Measurements from ENCODE around the gene PIK3CA.
"Not testable (repeated sequence)": the region's sequence is repeated elsewhere in the genome, so short reads cannot be mapped to it uniquely, and the experiment has no call there.

PIK3CA gene

DNA sequence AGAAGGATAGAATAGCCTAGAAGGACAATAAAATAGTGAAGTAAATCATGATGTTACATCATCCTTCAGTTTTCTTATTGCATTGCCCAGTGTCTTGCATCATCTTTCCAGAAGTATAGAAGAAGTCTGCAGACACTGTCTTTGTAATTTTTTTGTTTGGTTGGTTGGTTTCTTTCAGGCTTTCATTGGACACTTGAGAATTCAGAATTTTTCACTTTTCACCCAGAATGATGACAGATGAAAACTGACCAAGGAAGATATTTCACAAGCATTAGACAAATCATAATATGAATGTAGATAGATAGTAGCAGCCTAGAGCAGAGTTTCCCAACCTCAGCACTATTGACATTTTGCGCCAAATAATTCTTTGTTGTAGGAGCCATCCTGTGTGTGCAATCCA lies 67.4 kb downstream of the PIK3CA start:
- not testable (repeated sequence) for DNase-seq

DNA sequence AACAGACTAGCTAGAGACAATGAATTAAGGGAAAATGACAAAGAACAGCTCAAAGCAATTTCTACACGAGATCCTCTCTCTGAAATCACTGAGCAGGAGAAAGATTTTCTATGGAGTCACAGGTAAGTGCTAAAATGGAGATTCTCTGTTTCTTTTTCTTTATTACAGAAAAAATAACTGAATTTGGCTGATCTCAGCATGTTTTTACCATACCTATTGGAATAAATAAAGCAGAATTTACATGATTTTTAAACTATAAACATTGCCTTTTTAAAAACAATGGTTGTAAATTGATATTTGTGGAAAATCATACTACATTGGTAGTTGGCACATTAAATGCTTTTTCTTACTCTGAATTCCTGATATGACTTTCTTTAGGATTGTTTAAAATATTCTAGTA lies 70.1 kb downstream of the PIK3CA start:
- DNase-seq = not testable (repeated sequence)

DNA sequence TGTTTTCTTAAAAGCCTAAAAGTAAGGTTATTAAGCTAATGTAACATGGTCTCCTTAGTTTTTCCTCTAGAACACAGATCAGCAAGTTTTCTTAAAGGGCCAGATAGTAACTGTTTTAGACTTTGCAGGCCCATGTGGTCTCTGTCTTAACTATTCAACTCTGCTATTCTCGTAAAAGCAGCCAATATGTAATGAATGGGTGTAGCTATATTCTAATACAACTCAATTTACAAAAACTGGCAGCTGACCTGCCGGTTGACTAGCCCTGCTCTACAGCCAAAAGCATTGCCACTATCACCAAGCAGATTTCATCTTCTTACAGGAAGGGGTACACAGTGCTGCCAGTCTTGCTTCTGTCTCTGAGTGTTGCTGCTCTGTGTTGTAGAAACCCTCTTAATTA lies 75.4 kb downstream of the PIK3CA start:
- no peak for DNase-seq

DNA sequence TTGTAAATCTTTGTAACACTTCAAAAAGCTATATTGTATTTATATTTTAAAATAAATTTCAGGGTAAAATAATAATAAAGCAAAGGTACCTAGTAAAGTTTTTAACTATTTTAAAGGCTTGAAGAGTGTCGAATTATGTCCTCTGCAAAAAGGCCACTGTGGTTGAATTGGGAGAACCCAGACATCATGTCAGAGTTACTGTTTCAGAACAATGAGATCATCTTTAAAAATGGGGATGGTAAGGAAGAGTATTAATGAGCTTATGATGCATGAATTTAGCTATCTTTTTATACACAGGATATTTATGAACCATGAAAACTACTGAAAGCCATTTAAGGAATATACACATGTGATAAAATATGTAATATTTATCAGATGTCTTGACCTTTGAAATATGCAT lies 76.4 kb downstream of the PIK3CA start:
- DNase-seq = no peak

DNA sequence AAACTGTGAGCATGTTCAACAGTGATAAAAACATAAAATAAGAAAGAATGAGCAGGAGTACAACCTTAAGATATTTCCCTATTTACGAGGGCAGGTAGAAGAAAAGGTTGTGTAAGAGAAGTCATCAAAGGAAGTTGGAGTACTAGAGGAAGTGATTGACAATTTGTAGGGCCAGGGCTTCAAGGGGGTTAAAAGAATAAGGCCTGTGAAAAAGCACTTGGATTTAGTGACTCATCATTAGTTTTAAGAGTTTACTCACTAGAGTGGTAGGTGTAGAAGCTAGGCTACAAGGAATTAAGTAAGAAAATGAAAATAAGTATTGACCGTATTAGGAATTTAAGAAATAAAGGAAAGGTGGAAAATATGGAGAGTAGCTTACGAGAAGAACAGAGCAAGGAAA lies 79.2 kb downstream of the PIK3CA start:
- no peak for DNase-seq

DNA sequence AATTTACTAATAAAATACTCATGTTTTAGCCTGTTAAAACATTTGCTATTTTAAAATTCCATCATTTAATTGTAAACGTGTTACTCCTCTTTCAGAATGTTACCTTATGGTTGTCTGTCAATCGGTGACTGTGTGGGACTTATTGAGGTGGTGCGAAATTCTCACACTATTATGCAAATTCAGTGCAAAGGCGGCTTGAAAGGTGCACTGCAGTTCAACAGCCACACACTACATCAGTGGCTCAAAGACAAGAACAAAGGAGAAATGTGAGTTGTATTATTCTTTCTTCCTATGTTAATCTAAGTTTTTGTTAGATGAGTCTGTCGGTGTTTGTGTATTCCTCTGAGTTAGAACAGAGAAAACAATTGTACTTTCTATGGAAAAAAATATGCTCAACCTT lies 81.0 kb downstream of the PIK3CA start:
- DNase-seq = no peak

DNA sequence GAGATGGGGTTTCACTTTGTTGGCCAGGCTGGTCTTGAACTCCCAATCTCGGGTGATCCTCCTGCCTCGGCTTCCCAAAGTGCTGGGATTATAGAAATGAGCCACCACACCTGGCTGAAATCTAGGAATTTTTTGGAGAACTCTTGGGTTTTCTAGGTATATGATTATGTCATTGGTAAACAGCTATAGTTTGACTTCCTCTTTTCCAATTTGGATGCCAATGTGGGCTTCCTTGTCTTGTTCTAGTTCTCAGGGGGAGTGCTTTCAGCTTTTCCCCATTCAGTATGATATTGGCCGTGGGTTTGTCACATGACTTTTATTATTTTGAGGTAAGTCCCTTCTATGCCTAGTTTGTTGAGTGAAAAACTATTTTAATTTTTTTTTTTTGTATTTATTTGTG lies 84.9 kb downstream of the PIK3CA start:
- no peak for DNase-seq

DNA sequence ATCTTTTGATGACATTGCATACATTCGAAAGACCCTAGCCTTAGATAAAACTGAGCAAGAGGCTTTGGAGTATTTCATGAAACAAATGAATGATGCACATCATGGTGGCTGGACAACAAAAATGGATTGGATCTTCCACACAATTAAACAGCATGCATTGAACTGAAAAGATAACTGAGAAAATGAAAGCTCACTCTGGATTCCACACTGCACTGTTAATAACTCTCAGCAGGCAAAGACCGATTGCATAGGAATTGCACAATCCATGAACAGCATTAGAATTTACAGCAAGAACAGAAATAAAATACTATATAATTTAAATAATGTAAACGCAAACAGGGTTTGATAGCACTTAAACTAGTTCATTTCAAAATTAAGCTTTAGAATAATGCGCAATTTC lies 86.0 kb downstream of the PIK3CA start:
- no peak for DNase-seq

DNA sequence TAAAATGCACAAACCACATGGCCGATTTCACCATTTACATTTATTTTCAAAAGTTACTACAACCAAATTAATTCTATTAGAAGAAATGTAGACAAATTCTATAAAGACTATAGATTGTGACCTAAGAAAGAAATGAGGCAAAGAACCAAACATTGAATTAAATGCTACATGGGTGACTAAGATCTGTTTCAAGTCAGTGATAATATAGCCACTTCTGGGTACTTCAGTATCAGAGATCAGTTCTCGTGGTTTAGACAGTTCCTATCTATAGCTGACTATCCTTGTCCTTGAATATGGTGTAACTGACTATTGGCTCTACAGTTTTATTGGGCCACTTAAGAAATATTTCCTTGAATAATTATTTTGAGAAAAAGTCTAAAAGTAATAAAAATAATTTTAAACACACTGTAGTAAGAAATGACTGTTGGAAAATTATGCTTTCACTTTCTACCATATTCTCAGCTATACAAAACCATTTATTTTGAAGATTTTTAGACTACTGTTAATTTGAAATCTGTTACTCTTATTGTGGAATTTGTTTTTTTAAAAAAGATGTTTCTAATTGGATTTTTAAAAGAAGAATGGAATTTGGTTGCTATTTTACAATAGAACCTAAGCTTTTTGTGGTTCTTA lies 88.6 kb downstream of the PIK3CA start:
- DNase-seq = peak; percentile 47

DNA sequence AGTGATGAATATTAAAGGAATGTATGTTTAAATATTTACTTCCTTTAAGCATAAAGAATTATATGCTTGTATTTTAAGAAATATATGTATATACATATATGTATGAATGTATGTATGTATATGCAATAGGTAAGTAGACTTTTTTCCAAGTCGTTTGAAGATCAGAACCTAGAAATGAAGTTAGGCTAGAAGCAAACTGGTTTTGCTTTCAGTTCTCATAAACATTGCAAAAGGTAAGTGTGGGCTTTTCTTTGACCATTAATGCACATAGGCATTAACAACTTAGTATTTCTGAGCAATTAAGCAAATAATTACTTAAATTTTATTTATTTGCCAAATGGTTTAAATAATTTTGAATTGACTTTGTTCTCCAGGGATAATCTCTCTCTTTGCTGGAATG lies 92.1 kb downstream of the PIK3CA start:
- not testable (repeated sequence) for DNase-seq

DNA sequence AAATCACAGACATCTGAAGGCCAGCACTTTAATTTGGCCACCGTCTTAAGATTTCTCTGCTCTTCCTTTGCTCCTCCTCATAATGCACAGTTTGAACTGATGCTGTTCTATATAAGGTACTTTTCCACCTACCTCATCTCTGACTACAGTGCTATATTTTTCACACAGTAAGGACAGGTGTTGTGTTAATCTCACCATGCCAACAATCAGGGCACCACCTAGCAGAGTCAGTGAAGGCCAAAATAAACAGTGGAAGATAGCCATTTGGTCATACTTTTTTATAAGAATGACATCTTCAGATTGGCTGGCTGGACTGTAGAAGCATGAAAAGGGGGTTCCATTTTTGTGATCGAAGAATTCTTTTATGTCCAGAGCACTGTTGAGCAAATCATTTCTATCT lies 94.7 kb downstream of the PIK3CA start:
- DNase-seq = not testable (repeated sequence)

DNA sequence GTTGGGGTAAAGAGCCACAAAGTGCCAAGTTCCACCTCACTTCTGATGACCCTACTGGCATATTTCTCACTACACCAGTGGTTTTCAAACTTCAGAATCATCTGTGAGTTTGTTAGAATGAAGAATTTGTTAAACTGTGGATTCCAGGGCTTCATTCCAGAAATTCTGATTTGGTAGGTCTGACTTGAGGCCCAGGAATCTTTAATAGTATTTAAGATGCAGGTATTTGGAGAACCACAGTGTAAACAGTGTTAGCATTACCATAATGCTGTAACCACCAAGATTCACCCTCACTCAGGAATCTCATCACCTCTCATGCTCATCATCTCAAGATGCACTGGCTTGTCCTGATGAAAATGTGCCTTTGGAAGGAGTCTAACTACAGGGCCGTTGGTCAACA lies 96.7 kb downstream of the PIK3CA start:
- DNase-seq = no peak

DNA sequence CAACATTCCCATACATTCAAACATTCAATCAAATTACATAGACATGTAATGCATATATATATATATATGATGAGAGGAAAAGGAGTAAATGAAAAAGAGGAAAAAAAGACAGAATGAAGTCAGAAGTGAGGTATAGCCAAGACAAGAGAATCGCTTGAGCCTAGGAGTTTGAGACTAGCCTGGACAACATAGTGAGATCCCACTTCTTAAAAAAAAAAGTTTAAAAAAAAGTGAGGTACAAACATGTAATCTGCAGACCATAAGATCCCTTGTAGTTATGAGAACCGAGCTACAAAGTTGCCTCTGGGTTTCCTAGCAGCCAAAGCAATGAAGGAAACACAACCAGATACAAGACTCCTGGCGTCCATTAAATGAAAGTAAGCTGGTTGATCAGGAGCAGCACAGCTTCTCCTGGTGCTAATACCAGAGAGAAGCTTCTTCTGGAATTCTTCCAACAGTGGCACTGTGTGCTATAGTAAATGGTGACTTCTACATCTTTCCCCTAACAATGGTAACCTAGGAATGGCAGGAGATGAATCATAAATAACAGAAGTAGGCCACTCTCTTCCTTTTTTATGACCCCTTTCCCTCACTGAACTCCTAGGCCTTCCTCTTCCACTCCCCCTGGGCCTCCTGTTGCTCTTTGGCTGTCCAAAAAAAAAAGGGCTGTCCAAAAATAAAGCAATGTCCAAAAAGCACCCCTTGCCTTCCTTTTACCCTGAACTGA lies 99.3 kb downstream of the PIK3CA start:
- no peak for DNase-seq

DNA sequence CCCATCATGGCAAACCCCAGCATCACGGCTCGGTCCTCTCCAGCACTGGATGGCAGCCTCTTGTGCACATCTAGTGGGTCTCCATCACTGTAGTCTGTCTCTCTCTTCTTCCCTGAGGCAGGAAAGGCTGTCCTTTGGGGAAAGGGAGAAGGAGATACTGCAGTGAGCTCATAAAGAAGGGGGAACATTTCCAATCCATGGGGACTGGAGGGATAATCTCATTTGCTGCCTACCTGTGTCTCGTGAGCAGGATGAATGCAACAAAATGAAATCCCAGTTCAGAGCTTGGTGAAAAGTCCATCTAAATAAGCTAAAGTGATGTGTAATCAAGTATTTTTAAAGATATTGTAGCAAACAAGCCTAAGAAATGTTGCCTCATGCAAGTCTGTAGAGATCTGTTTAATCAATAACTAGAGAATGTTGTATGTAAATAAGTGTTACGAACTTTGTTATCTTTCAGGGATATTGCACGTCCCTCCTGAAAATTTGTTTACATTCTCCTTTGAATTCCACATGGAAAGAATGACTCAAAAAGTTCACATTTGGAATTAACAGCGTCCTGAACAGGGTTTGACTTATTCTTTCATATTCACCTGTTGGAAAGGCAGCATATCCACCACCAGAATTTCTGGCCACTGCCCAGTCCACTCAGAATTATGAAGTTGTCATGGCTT lies 102.8 kb downstream of the PIK3CA start, which contains the start of gene KCNMB3:
KCNMB3 (minus strand) TSS at position 312 of the 674 bp plus-strand sequence; CDS start at position 188, 124 bp downstream.
- DNase-seq = no peak

DNA sequence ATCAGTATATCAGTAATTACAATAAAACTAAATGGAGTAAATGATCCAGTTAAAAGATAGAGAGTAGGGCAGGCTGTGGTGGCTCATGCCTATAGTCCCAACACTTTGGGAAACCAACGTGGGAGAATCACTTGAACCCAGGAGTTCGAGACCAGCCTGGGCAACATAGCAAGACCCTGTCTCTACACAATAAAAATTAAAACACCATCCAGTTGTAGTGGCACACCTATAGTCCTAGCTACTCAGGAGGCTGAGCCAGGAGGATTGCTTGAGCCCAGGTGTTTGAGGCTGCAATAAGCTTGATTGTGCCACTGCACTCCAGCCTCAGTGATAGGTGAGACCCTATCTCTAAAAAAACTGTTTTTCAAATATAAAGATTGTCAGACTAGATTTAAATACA lies 108.7 kb downstream of the PIK3CA start:
- no peak for DNase-seq

DNA sequence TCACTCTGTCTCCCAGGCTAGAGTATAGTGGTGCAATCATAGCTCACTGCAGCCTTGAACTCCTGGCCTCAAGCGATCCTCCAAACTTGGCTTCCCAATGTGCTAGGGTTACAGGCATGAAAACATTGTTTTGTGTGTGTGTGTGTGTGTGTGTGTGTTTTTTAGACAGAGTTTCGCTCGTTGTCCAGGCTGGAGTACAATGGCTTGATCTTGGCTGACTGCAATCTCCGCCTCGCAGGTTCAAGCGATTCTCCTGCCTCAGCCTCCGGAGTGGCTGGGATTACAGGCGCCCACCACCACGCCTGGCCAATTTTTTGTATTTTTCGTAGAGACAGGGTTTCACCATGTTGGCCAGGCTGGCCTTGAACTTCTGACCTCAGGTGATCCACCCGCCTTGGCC lies 109.6 kb downstream of the PIK3CA start:
- not testable (repeated sequence) for DNase-seq

DNA sequence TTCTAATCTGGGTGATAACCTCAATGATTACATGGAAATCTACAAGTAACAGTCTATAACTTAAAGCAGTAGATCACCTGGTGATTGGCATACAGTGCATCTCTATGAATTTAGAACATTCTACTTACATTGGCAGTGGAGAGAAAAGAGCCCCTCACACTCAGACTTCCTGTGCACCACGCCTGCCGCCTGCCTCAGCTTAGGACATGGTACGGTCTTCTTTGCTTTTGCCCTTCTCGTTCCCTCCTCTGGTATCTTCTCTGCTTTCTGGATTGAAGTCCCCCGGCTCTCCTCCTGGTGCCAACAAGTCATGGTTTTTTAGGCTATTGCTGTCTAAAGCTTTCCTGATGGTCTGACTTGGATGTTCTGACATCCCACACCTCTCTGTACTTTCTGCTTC lies 110.7 kb downstream of the PIK3CA start:
- DNase-seq = no peak

DNA sequence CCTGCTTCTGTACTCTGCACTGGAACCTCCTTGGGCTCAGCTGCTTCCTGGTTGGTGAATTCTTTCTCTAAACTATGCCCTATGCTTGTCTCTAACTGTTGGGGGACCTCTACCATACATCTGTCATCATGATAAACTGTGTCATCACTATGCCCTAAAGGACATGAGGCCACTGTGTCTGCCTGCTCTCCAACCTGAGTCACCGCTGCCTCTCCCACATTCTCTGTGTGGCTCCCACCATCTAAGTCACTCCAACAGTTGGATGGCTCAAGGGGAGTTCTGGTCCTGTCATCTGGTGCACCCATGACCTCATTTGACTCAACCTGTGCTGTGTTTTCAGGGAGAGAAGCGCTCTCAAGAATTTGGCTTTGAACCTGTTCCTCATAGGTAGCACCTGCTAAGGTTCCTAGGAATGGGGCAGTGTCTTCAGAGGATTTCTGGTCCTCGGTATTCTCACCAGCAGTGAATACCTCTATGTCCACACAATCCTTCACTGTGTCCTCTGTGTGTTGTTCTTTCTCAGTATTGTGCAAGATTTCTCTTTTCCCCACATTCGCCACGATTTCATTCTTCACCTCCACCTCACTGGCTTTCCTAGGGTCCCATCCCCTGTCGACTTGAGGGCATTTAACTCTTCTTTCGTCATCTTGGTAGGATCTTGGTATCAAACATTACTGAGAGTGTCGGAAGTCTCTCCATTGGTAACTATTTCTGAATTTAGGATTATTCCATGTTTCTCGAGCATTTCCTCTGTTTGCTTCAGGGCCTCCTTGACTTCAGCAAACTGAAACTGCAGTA lies 112.0 kb downstream of the PIK3CA start:
- DNase-seq = not testable (repeated sequence)

DNA sequence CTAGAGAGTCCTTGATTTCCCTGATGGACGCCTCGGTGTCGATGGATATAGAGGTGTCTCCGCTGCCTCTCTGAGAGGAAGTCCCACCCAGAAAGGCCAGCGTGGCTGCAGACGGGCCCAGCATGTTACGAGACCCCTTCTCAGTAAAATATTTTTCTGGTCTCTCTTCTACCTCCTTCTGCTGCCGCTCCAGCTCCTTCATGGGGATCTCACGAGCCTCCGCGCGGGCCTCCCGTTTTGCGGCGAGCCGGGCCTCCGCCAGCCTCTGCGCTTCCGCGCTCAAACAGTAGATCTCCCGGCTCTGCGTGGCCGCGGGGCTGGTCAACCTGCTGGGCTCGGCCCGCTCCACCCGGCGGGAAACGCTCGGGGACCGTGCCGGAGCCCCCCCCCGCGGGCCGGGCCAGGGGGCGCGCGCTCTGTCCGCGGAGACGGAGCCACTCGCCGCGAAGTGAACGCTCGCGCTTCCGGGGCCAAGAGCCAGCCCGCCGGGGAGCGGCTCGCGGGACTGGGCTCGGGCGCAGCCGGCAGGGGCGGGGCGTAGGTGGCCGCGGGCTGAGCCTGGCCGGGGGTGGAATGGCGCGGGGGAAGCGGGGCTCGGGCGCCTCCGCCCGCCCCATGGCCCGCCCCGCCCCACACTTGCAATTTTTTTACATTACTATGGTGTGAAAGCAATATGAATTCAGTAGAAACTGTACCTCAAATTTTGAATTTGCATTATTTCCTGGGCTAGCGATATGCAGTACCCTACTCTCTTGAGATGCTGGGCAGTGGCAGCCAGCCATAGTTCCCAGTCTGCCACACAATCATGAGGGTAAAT lies 113.0 kb downstream of the PIK3CA start:
- DNase-seq = peak; percentile 20

DNA sequence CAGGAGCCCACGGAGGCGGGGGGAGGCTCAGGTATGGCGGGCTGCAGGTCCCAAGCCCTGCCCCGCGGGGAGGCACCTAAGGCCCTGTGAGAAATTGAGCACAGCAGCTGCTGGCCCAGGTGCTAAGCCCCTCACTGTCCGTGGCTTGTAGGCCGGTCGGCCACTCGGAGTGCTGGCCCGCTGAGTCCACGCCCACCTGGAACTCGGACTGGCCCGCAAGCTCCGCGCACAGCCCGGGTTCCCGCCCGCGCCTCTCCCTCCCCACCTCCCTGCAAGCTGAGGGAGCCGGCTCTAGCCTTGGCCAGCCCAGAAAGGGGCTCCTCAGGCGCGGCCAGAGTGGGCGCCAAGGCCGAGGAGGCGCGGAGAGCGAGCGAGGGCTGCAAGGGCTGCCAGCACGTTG lies 115.0 kb downstream of the PIK3CA start:
- no peak for DNase-seq

DNA sequence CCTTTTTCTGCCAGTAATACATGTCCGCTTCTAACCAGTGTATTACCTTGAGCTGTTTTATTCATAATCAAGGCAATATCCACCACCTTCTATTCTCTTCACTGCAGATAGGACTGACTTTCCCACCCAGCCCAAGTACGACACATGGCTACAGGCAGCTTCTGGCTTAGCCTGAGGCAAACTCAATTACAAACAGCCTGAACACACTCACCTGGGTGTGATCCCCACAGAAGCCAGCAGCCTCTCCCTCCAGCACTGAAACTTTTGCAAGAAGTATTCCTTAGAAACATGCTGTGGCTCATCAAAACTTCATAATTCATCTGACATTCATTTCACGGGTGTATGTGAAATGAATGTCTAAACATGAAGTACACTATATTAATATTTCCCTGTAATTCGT lies 116.3 kb downstream of the PIK3CA start:
- no peak for DNase-seq

DNA sequence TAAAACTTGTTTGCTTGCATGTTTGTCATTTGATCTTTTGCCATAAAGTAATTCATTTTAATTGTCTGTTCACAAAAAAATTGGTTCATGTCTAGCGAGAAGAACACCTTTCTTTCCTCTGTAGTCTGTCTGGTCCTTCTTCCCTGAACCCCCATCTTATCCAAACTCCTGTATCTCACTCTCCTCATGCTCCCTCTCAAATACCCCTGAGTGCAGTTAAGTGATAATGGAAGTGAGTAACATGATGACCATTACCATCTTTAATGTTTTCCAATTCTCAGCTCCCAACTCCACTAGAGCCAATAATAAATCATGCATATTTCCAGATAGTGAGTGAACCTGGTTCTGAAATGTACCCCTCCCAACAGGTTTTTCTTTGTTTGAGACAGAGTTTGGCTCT lies 116.9 kb downstream of the PIK3CA start:
- no peak for DNase-seq

All from DMS79 (cell line).